ENCODE measurements around the gene ZNF296.

ZNF296 gene

DNA sequence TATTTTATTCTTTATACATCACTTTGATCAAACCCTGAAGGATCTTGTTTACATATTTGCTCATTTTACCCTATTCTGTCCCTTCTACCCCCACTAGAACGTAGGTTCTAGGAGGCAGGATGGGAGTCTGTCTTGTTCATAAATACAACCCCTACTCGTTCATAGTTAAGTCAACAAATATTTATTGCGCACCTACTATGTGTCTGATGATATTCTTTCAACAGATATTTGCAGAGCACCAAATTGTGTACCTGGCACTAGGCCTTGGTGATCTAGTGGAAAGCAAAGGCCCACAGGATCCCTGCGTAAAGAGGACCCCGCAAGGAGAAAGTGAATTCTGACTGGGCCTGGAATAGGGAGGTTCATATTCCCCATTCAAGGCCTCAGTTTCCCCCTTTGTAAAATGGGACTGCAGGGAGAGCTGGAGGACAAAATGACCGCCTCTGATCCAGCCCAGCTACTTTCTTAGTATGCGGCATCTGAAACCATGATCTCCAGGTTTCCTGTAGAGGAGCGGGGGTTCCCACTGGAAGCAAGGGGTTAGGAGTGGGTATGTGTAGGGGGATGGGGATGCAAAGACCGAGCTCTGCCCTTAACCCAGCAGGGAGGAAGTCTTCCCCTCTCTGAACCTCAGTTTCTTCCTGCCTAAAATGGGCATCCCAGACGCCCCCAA lies 2.2 kb upstream of the ZNF296 start:
- TF ChIP-seq TAF1 (IDR thresholded peaks at IDR 0.05; ENCODE audit: borderline replicate concordance, low read depth, low read length) (no peak), POLR2AphosphoS5 (IDR thresholded peaks at IDR 0.05; ENCODE audit: low read depth, low read length) (no peak; the same call in 1 of the 2 replicates), POLR2A (IDR thresholded peaks at IDR 0.05; ENCODE audit: low read depth, low read length) (no peak)
- DNase-seq (ENCODE audit: insufficient read length) = no peak
- FAIRE-seq = peak; percentile 61

DNA sequence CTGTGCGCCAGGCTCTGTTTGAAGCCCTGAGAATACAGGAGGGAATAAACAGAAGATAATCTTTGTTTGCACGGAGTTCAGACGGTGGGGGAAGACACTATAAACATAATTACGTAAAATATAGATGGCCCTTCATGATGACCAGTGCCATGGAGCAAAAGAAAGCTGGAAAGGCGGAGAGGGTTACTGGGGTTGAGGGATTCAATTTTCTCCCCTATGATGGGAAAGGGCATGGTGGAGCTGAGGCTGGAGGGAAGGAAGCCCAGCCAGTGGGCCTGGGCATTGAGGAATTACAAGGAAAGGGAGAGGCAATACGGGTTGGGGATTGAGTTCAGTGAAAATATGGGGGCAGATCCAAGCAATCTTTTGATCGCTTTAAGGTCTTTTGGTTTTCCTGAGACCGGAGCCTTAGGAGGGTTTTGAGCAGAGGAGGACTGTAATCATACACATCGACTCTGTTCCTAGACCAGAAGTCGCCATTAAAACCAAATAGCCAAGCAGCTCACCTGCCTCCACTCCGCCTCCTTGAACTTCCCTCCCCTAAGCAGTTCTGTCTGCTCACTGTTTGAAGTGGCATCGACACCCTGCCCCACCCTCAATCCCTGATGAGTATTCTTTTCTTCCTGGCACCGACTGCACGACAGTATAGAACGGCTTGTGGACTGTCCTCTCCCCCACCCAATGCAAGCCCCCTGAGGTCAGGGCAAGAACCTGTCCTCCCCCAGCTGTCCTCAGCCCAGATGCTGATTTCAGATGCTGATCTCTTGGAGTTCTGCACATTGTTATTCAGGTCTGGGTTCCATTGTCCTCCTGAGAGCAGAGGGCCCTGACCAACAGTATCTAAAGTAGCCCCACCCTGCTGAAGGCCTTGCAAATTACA lies 813 bp upstream of the ZNF296 start:
- no peak for FAIRE-seq
- no peak for DNase-seq (ENCODE audit: insufficient read length)
- no peak for TF ChIP-seq POLR2A (IDR thresholded peaks at IDR 0.05; ENCODE audit: low read depth, low read length)
- TF ChIP-seq POLR2AphosphoS5 (IDR thresholded peaks at IDR 0.05; ENCODE audit: low read depth, low read length) = no peak
- TF ChIP-seq TAF1 (IDR thresholded peaks at IDR 0.05; ENCODE audit: borderline replicate concordance, low read depth, low read length) = no peak

DNA sequence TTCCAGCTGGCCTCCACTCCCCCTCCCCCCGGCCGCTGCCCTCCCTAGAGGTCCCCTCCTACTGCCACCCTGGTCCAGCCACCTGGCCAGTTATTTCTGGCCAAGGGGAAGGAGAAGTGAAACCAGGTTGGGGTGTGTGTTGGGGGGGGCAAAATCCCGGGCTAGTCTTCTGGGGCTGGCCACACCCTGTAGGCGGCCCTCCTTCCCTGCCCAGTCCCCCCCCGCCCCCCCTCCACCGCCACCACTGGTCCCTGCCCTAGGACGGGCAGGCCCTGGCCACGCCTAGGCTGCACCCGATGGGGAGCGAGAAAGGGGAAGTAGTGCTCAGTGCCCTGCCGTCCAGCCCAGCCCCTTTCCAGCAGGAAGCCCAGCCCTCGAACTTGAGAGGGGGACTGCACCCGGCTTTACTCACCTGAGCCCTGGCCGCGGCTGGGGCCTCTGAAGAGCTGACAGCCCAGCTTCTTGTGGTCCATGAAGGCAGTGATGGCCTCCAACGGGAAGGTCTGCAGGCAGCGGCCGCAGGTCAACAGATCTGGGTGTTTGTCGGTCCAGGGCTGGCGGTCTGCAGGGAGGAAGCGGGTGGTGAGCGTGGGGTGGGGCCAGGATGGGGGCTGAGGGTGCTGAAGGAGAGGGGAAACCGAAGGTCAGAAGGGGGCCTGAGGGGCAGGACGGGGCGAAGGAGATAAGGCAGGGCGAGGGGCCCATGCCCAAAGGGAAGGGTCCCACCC lies 813 bp downstream of the ZNF296 start:
- FAIRE-seq (peak; percentile 81), DNase-seq (ENCODE audit: insufficient read length) (peak; percentile 95)
- TF ChIP-seq POLR2A (IDR thresholded peaks at IDR 0.05; ENCODE audit: low read depth, low read length) = no peak; the same call in 1 of the 2 replicates
- TF ChIP-seq POLR2AphosphoS5 (IDR thresholded peaks at IDR 0.05; ENCODE audit: low read depth, low read length) = 0 out of 2 replicates have a peak, but pooled peaks have one; percentile 2
- TF ChIP-seq TAF1 (IDR thresholded peaks at IDR 0.05; ENCODE audit: borderline replicate concordance, low read depth, low read length) = 0 out of 2 replicates have a peak, but pooled peaks have one; percentile 18

DNA sequence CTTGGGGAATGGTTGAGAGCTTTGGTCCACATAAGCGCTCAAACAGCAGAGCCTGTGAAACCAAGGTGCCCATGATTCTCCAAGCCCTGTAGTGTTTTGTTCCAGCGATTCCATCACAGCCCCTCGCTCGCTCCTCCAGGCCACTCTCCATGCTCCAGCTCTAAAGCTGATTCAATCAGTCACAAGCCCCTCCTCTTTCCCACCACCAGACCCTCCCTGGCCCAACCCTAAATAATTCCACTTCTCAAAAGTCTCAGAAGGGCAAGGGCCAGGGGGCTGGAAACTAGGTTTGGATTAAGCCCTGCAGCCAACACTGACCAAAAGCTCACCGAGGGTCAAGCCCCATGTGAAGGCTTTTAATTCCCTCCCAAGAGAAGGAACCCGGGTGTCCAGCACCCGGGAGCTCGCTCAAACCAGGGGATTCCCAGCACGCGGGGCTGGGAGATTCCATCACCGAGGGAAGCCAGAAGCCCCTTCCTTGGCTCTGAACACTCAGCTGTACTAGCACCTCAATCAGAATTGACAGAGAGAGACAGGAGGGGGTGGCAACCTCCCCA lies 1.5 kb downstream of the ZNF296 start:
- no peak for TF ChIP-seq POLR2AphosphoS5 (IDR thresholded peaks at IDR 0.05; ENCODE audit: low read depth, low read length)
- TF ChIP-seq TAF1 (IDR thresholded peaks at IDR 0.05; ENCODE audit: borderline replicate concordance, low read depth, low read length) = no peak
- DNase-seq (ENCODE audit: insufficient read length) (no peak), FAIRE-seq (no peak)

DNA sequence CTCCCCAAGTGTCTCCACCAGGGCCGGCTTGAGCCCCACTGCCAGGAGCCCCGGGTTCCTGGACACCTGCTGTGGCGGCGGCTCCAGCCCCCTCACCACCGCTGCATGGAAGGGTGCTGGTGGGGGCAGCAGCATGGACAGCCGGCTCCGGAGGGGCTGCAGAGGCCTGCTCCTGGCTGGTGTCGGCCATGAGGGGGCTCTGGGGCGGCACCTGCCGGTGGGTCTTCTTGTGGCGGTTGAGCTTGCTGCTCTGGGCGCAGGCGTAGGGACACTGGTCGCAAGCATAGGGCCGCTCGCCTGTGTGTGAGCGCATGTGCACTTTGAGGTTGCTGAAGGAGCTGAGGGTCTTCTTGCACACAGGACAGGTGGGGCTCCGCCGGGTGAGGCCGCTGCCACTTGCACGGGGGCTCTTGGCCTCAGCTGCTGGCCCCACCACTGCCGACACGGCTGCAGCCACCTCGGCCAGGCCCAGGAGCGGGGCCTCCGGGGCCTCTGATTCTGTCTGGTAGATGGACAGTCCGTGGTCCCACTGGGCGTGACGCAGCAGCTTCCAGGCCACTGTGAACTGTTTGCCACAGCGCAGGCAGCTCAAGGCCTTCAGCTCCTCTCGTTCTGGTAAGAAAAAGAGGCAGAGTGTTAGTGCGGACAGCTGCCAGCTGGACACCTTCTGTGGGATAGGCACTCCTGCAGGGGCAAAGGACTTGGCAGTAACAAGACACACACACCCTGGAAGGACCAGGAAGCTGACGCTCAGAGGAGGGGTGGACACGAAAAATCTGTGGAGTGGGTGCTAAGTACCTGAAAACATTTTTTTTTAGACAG lies 4.1 kb downstream of the ZNF296 start:
- FAIRE-seq (no peak), DNase-seq (ENCODE audit: insufficient read length) (no peak)
- TF ChIP-seq POLR2A (IDR thresholded peaks at IDR 0.05; ENCODE audit: low read depth, low read length) = no peak

DNA sequence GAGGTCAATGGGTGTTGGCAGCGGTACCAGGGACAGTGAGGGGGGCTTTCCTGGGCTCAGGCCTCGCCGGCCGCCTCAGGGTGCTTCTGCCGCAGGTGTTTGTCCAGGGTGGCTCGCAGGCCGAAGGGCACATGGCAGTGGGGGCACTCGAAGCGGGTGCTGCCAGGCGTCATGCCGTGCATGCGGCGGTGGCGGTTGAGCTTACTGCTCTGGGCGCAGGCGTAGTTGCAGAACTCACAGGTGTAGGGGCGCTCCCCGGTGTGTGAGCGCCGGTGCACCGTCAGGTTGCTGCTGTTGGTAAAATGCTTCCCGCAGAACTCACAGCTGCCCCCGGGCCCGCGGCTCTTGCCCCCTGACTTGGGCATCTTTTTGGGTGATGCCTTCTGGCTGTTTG lies 4.7 kb downstream of the ZNF296 start:
- TF ChIP-seq POLR2A (IDR thresholded peaks at IDR 0.05; ENCODE audit: low read depth, low read length) (no peak), TAF1 (IDR thresholded peaks at IDR 0.05; ENCODE audit: borderline replicate concordance, low read depth, low read length) (no peak), POLR2AphosphoS5 (IDR thresholded peaks at IDR 0.05; ENCODE audit: low read depth, low read length) (0 out of 2 replicates have a peak, but pooled peaks have one; percentile 6)
- DNase-seq (ENCODE audit: insufficient read length) (no peak), FAIRE-seq (no peak)

DNA sequence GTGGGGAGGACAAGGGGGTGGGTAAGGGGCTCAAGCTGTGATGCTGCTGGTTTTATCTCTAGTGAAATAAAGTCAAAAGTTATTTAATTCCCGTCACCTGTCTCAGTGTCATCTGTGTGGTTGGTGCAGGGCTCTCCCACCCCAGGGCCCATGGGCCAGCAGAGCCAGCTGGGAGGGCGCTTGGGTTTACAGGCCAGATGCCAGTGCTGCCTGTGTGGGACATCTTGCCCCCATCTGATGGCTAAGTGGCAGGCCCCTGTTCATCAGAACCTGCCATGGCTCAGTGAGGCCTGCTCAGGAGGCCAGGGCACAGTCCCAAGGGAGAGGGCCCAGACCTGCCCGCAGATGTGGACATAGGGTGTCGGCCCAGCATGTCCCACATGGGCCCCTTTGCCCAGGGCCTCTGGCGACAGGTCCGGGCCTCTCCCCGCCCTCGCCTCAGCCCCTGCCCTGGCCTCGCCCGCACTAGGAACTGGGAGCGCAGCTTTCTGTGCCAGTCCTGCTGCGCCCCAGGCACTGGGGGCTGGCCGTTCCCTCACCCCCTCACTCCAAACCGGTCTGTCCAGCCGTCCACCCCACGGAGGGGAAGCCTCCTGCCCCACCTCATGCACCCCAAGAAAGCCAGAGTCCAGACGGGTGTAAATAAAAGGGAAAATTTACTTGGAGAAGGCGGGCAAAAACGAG lies 5.3 kb downstream of the ZNF296 start:
- no peak for DNase-seq (ENCODE audit: insufficient read length)
- no peak for FAIRE-seq
- TF ChIP-seq TAF1 (IDR thresholded peaks at IDR 0.05; ENCODE audit: borderline replicate concordance, low read depth, low read length) (no peak), POLR2AphosphoS5 (IDR thresholded peaks at IDR 0.05; ENCODE audit: low read depth, low read length) (peak; percentile 49; the same call in 1 of the 2 replicates)

DNA sequence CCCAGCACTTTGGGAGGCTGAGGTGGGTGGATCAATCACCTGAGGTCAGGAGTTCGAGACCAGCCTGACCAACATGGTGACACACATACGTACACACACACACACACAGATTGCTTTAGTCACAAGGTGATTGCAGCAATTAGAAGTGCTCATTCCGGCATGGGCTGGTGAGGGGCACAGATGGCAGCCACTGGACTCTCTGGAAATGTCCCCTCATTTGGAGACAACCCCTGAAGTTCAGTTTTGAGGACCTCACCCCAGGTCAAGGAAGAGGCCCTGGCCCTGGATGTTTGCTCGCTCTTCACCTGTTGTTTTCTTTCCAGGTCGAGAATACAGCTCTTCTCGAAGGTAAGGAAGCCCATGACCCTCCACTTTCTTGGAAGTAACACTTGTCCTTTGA lies 6.1 kb downstream of the ZNF296 start:
- no peak for TF ChIP-seq POLR2AphosphoS5 (IDR thresholded peaks at IDR 0.05; ENCODE audit: low read depth, low read length)
- TF ChIP-seq TAF1 (IDR thresholded peaks at IDR 0.05; ENCODE audit: borderline replicate concordance, low read depth, low read length) = no peak
- no peak; the same call in 1 of the 2 replicates for TF ChIP-seq POLR2A (IDR thresholded peaks at IDR 0.05; ENCODE audit: low read depth, low read length)
- no peak for DNase-seq (ENCODE audit: insufficient read length)
- no peak for FAIRE-seq

DNA sequence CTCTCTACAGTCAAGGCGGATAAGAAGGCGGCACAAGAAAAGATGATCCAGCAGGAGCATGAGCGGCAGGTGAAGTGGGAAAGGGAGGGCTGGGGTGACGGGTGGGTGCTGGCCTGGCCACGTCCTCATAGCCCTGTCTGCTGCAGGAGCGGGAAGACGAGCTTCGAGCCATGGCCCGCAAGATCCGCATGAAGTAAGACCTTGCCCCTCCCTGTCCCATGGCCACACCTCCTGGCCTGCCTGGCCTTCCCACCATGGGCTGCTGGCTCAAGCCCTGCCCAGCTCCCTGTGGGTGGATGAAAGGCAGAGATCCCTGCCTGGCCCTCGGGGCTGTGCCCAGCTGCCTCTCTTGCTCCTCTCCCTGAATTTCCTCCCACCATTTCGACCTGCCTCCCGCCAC lies 7.2 kb downstream of the ZNF296 start:
- FAIRE-seq = no peak
- TF ChIP-seq TAF1 (IDR thresholded peaks at IDR 0.05; ENCODE audit: borderline replicate concordance, low read depth, low read length) (no peak), POLR2AphosphoS5 (IDR thresholded peaks at IDR 0.05; ENCODE audit: low read depth, low read length) (no peak), POLR2A (IDR thresholded peaks at IDR 0.05; ENCODE audit: low read depth, low read length) (no peak)
- no peak for DNase-seq (ENCODE audit: insufficient read length)

DNA sequence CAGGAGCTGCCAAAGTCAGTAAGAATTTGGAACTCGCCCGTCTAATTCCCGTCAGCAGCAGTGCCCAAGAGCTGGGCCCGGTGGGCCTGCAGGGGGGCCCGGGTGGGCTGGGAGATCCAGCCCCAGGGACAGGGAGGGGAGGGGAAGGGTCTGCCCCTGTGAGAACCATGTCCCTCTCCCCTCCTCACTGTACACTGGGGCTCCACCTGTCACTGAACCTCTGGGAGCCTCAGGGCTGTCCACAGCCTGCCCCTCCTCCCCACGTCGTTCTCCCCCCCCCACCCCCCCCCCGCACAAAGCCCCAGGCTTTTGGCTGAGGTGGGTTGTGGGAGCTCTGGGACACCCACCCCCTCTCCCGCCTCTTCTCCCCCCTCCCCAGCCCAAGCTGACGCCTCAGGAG lies 8.2 kb downstream of the ZNF296 start:
- TF ChIP-seq TAF1 (IDR thresholded peaks at IDR 0.05; ENCODE audit: borderline replicate concordance, low read depth, low read length) = no peak
- TF ChIP-seq POLR2A (IDR thresholded peaks at IDR 0.05; ENCODE audit: low read depth, low read length) = no peak
- no peak for TF ChIP-seq POLR2AphosphoS5 (IDR thresholded peaks at IDR 0.05; ENCODE audit: low read depth, low read length)
- DNase-seq (ENCODE audit: insufficient read length) (no peak), FAIRE-seq (no peak)

Data from GM12892 (cell line).